ENCODE results near the gene TRH.
"Not testable (repeated sequence)": the region's sequence is repeated elsewhere in the genome, so short reads cannot be mapped to it uniquely, and the experiment has no call there.

DNA sequence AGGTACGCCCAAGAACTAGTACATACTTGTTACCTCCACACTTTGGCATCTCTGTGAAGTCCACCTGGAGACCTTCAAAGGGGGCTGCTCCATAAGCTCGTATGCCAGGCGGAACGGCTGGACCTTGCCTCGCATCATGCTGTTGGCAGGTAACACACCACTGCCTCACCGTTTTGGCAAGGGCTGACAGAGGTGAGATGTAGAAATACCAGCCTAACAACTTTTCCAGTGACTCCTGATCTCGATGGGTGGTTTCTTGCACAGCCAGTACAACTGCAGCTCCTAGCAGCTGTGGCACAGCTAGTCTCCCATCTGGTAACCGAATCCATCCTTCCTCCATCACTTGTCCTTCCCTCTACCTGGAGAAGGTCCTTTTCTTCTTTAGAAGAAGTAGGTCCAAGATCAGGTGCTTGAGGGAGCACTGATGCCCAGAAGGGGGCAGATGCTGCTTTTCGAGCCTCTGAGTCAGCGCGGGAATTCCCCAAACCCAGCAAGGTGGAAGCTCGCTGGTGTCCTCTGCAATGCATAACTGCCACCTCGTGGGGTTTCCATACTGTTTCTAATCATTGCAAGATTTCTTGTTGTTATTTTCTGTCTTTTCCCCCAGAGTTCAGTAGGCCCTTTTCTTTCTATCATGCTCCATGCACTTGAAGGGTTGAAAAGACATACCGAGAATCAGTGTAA, 51.8 kb downstream of the TRH start:
- TF ChIP-seq CTCF (IDR thresholded peaks at IDR 0.05 in 2 of 3, conservative IDR thresholded peaks at IDR 0.05 in 1 of 3; ENCODE audit: insufficient read depth in 2 of 3, low read depth in 1 of 3, low read length in 3 of 3), result peak; percentile 22 to 28 (median 23); a peak in 2 of 6 replicates
- TF ChIP-seq CCAR2 (IDR thresholded peaks at IDR 0.05; ENCODE audit: low read depth, low read length); PCBP1 (IDR thresholded peaks at IDR 0.05; ENCODE audit: low read depth, low read length, poor library complexity, severe bottlenecking); ZNF253 (CRISPR knock-in tag; conservative IDR thresholded peaks at IDR 0.05); RCOR1 (IDR thresholded peaks at IDR 0.05; ENCODE audit: borderline replicate concordance in 1 of 2, low read depth in 2 of 2, low read length in 2 of 2); NUFIP1 (IDR thresholded peaks at IDR 0.05; ENCODE audit: partially characterized antibody); TCF3 (CRISPR knock-in tag; IDR thresholded peaks at IDR 0.05): not testable (repeated sequence)

Data from K562 (cell line).